Brain microvascular endothelial cell (primary cell): ENCODE measurements around the gene RBM38.
"Not testable (repeated sequence)": the region's sequence is repeated elsewhere in the genome, so short reads cannot be mapped to it uniquely, and the experiment has no call there.

ENCODE experiments used
- DNase-seq: peaks from one replicate; pipeline ENCODE4 v3.0.0-alpha.2; 2020
- H3K27ac ChIP-seq: fragments of 250-450 bp; sonication (Bioruptor Pico); 2 replicates; pipeline ENCODE4 v1.5.1; 2020; ENCODE audit warnings: mild to moderate bottlenecking, moderate library complexity
- H3K27me3 ChIP-seq: fragments of 250-450 bp; sonication (Bioruptor Pico); replicated peaks from 2 replicates; pipeline ENCODE4 v1.5.1; 2020; ENCODE audit warnings: mild to moderate bottlenecking
- H3K36me3 ChIP-seq: fragments of 250-450 bp; sonication (Bioruptor Pico); replicated peaks from 2 replicates; pipeline ENCODE4 v1.5.1; 2020; ENCODE audit warnings: mild to moderate bottlenecking
- H3K4me3 ChIP-seq: 2 replicates; pipeline ENCODE4 v1.5.1; 2011; ENCODE audit warnings: low read depth, mild to moderate bottlenecking, control low read depth, low read length, moderate library complexity
- in situ Hi-C: cut with HindIII; loops from 2 replicates; pipeline ENCODE4 v1.10.0; 2017; ENCODE audit warnings: low sequenced_read_pairs, low pct_ligation_motif_present
- TF ChIP-seq, protein P1 (sequence below): IDR thresholded peaks from 2 replicates; pipeline ENCODE4 v1.5.1; 2011; ENCODE audit warnings: low read depth, mild to moderate bottlenecking, moderate library complexity, low read length, control low read depth, inconsistent platforms; ENCODE audit errors: missing control alignments

RBM38 gene

GRCh38 chr20:57426831-57427230, 35.6 kb downstream of the RBM38 start:
- Histone ChIP-seq H3K4me3 (no peak overlapping the region), H3K27me3 (no peaks in the 10 kb centered on the region)
- in situ Hi-C loops: no loop called here

DNA sequence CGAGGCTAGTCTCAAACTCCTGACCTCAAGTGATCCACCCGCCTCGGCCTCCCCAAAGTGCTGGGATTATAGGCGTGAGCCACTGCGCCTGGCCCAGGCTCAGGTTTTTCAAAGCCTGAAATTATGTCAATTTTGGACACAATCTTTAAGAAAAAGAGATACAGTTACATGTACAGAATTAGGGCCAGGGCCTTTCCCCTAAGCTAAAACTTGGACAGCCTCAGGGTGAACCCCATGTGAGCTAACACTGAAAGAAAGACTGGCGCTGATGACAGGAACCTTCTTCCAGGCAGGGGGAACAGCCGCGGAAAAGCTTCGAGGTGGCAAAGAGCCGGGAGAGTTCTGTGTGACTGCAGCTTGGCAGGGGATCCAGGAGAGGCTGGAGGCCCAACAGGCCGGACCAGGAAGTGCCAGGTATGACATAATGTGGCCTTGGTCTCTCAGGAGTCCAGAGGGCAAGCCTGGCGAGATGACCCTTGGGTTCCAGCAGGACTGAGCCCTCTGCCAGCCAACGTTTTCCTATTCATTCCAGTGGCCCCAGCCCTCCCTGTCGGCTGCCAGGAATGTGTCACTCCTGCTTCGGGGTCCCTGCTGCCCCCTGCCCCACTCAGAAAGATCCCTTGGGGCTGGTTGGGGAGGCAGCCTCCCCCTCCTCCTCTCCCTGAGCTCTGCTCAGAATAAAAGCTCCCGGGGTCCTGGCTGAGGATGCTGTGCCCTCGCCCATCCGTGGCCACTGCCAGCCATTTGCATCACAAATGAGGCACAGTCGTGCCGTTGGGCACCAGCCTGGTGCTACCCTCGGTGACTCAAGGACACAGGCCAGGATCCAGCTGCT, 37.3 kb downstream of the RBM38 start:
- no peak overlapping the region for H3K27ac ChIP-seq
- H3K27me3 ChIP-seq: no peaks in the 10 kb centered on the region
- H3K4me3 ChIP-seq: no peak overlapping the region
- TF ChIP-seq, protein P1, sequence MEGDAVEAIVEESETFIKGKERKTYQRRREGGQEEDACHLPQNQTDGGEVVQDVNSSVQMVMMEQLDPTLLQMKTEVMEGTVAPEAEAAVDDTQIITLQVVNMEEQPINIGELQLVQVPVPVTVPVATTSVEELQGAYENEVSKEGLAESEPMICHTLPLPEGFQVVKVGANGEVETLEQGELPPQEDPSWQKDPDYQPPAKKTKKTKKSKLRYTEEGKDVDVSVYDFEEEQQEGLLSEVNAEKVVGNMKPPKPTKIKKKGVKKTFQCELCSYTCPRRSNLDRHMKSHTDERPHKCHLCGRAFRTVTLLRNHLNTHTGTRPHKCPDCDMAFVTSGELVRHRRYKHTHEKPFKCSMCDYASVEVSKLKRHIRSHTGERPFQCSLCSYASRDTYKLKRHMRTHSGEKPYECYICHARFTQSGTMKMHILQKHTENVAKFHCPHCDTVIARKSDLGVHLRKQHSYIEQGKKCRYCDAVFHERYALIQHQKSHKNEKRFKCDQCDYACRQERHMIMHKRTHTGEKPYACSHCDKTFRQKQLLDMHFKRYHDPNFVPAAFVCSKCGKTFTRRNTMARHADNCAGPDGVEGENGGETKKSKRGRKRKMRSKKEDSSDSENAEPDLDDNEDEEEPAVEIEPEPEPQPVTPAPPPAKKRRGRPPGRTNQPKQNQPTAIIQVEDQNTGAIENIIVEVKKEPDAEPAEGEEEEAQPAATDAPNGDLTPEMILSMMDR: no peak
- no peaks in the 10 kb centered on the region for H3K36me3 ChIP-seq
- in situ Hi-C loops: no loop called here
- no peak for DNase-seq

More at GRCh38 chr20:57426831-57427230, 35.6 kb downstream of the RBM38 start:
- DNase-seq: no peak
- TF ChIP-seq, protein P1: no peak
- Histone ChIP-seq H3K36me3 (no peaks in the 10 kb centered on the region), H3K27ac (no peak overlapping the region)

- TF ChIP-seq, protein P1: no peak
- no peak for DNase-seq
- Histone ChIP-seq H3K36me3 (no peaks in the 10 kb centered on the region), H3K27me3 (no peaks in the 10 kb centered on the region), H3K4me3 (no peak overlapping the region), H3K27ac (no peak overlapping the region)
- in situ Hi-C loops: no loop called here
Measured at GRCh38 chr20:57429159-57429496, 37.9 kb downstream of the RBM38 start.

- DNase-seq: peak; percentile 49
- Histone ChIP-seq H3K4me3 (no peak overlapping the region), H3K36me3 (no peaks in the 10 kb centered on the region), H3K27ac (no peak overlapping the region), H3K27me3 (peaks cover 2% of the 10 kb centered on the region)
- in situ Hi-C loops: no loop called here
- TF ChIP-seq, protein P1: no peak
Measured at GRCh38 chr20:57429580-57430200, 38.5 kb downstream of the RBM38 start.

- not testable (repeated sequence) for DNase-seq, H3K27ac ChIP-seq
Measured at GRCh38 chr20:57430201-57430596, 39.0 kb downstream of the RBM38 start.

GRCh38 chr20:57431539-57431835, 40.3 kb downstream of the RBM38 start:
- in situ Hi-C loops: no loop called here
- Histone ChIP-seq H3K36me3 (no peaks in the 10 kb centered on the region), H3K27ac (no peak overlapping the region), H3K4me3 (no peak overlapping the region), H3K27me3 (peaks cover 15% of the 10 kb centered on the region)
- TF ChIP-seq, protein P1: no peak
- DNase-seq: no peak

More at GRCh38 chr20:57430201-57430596, 39.0 kb downstream of the RBM38 start:
- H3K36me3 ChIP-seq, H3K4me3 ChIP-seq, in situ Hi-C loops, H3K27me3 ChIP-seq: not testable (repeated sequence)
